Stimulated activated effector memory CD8-positive, alpha-beta T cell treated with anti-CD3 and anti-CD28 coated beads, Interleukin-12 subunit alpha, Interleukin-12 subunit beta, amount 100 ng/mL, for 72 hours (primary cell): ENCODE measurements around the gene PLXNB1.

Experiments
- ATAC-seq: fragments of 150-1000 bp; cut with Tn5 transposase; 2 replicates; pipeline ENCODE4 v1.10.0; 2021
- DNase-seq, 2 donors: peaks; one replicate each; pipeline ENCODE4 v3.0.0; 2021 to 2022; ENCODE audit warnings: low spot score in 2 of 2
- H3K27ac Mint-ChIP-seq: one replicate; pipeline ENCODE4 v1.8.0; 2022; ENCODE audit warnings: mild to moderate bottlenecking, mixed read lengths
- H3K36me3 Mint-ChIP-seq: one replicate; pipeline ENCODE4 v1.8.0; 2022; ENCODE audit warnings: mild to moderate bottlenecking, mixed read lengths
- H3K4me1 Mint-ChIP-seq: one replicate; pipeline ENCODE4 v1.8.0; 2022; ENCODE audit warnings: mixed read lengths
- H3K4me3 Mint-ChIP-seq: one replicate; pipeline ENCODE4 v1.8.0; 2022; ENCODE audit warnings: mild to moderate bottlenecking, mixed read lengths
- H3K9me3 Mint-ChIP-seq: one replicate; pipeline ENCODE4 v1.8.0; 2022; ENCODE audit warnings: mixed read lengths

The PLXNB1 gene

GRCh38 chr3:48422272-48422671 lies 7.6 kb downstream of the PLXNB1 start:
- Mint-ChIP-seq H3K36me3 (no peaks in the 10 kb centered on the region), H3K4me1 (no peaks in the 10 kb centered on the region), H3K9me3 (no peaks in the 10 kb centered on the region), H3K4me3 (no peak overlapping the region), H3K27ac (no peak overlapping the region)
- DNase-seq (no peak), ATAC-seq (no peak)

GRCh38 chr3:48420561-48420960 lies 9.3 kb downstream of the PLXNB1 start:
- H3K27ac Mint-ChIP-seq: no peak overlapping the region
- no peaks in the 10 kb centered on the region for H3K4me1 Mint-ChIP-seq
- H3K4me3 Mint-ChIP-seq: no peak overlapping the region
- DNase-seq (no peak), ATAC-seq (no peak)
- H3K36me3 Mint-ChIP-seq: no peaks in the 10 kb centered on the region
- H3K9me3 Mint-ChIP-seq: no peaks in the 10 kb centered on the region

- DNase-seq: no peak
- ATAC-seq: no peak
- no peaks in the 10 kb centered on the region for H3K4me1 Mint-ChIP-seq
- no peaks in the 10 kb centered on the region for H3K9me3 Mint-ChIP-seq
- no peaks in the 10 kb centered on the region for H3K36me3 Mint-ChIP-seq
- H3K27ac Mint-ChIP-seq: no peak overlapping the region
- no peak overlapping the region for H3K4me3 Mint-ChIP-seq
Observed at GRCh38 chr3:48419597-48419996, 10.3 kb downstream of the PLXNB1 start.

- ATAC-seq: no peak
- Mint-ChIP-seq H3K9me3 (no peaks in the 10 kb centered on the region), H3K4me3 (no peak overlapping the region), H3K27ac (no peak overlapping the region), H3K36me3 (no peaks in the 10 kb centered on the region), H3K4me1 (no peaks in the 10 kb centered on the region)
- DNase-seq: no peak
Observed at GRCh38 chr3:48419149-48419548, 10.7 kb downstream of the PLXNB1 start.

- no peak overlapping the region for H3K27ac Mint-ChIP-seq
- no peak for DNase-seq
Observed at GRCh38 chr3:48418651-48419050, 11.2 kb downstream of the PLXNB1 start.

GRCh38 chr3:48418140-48418539 lies 11.7 kb downstream of the PLXNB1 start:
- DNase-seq (no peak), ATAC-seq (no peak)
- H3K4me1 Mint-ChIP-seq: no peaks in the 10 kb centered on the region
- H3K36me3 Mint-ChIP-seq: no peaks in the 10 kb centered on the region
- no peak overlapping the region for H3K27ac Mint-ChIP-seq
- H3K4me3 Mint-ChIP-seq: no peak overlapping the region
- no peaks in the 10 kb centered on the region for H3K9me3 Mint-ChIP-seq

More at GRCh38 chr3:48418651-48419050, 11.2 kb downstream of the PLXNB1 start:
- no peaks in the 10 kb centered on the region for H3K9me3 Mint-ChIP-seq
- H3K4me1 Mint-ChIP-seq: no peaks in the 10 kb centered on the region
- no peaks in the 10 kb centered on the region for H3K36me3 Mint-ChIP-seq
- no peak for ATAC-seq
- H3K4me3 Mint-ChIP-seq: no peak overlapping the region

- Mint-ChIP-seq H3K27ac (no peak overlapping the region), H3K4me3 (no peak overlapping the region), H3K4me1 (no peaks in the 10 kb centered on the region), H3K9me3 (no peaks in the 10 kb centered on the region), H3K36me3 (no peaks in the 10 kb centered on the region)
- ATAC-seq (no peak), DNase-seq (no peak)
Observed at GRCh38 chr3:48417529-48418108, 12.3 kb downstream of the PLXNB1 start.

GRCh38 chr3:48416546-48416945 lies 13.3 kb downstream of the PLXNB1 start:
- ATAC-seq: no peak
- no peaks in the 10 kb centered on the region for H3K36me3 Mint-ChIP-seq
- no peak overlapping the region for H3K4me3 Mint-ChIP-seq
- H3K9me3 Mint-ChIP-seq: no peaks in the 10 kb centered on the region
- H3K4me1 Mint-ChIP-seq: no peaks in the 10 kb centered on the region
- DNase-seq: no peak
- no peak overlapping the region for H3K27ac Mint-ChIP-seq

GRCh38 chr3:48416091-48416505 lies 13.8 kb downstream of the PLXNB1 start:
- H3K27ac Mint-ChIP-seq: no peak overlapping the region
- no peak overlapping the region for H3K4me3 Mint-ChIP-seq
- H3K9me3 Mint-ChIP-seq: no peaks in the 10 kb centered on the region
- no peak for ATAC-seq
- no peak for DNase-seq
- no peaks in the 10 kb centered on the region for H3K4me1 Mint-ChIP-seq
- no peaks in the 10 kb centered on the region for H3K36me3 Mint-ChIP-seq

- DNase-seq (no peak), ATAC-seq (no peak)
- Mint-ChIP-seq H3K4me3 (no peak overlapping the region), H3K4me1 (no peaks in the 10 kb centered on the region), H3K27ac (no peak overlapping the region), H3K9me3 (no peaks in the 10 kb centered on the region), H3K36me3 (no peaks in the 10 kb centered on the region)
Observed at GRCh38 chr3:48415251-48415953, 14.5 kb downstream of the PLXNB1 start.

- H3K4me1 Mint-ChIP-seq: no peaks in the 10 kb centered on the region
Observed at GRCh38 chr3:48414376-48415250, 15.3 kb downstream of the PLXNB1 start.

GRCh38 chr3:48413611-48414010 lies 16.3 kb downstream of the PLXNB1 start:
- DNase-seq (no peak), ATAC-seq (no peak)
- no peaks in the 10 kb centered on the region for H3K9me3 Mint-ChIP-seq
- H3K36me3 Mint-ChIP-seq: no peaks in the 10 kb centered on the region
- no peaks in the 10 kb centered on the region for H3K4me1 Mint-ChIP-seq
- no peak overlapping the region for H3K4me3 Mint-ChIP-seq
- H3K27ac Mint-ChIP-seq: no peak overlapping the region

More at GRCh38 chr3:48414376-48415250, 15.3 kb downstream of the PLXNB1 start:
- Mint-ChIP-seq H3K36me3 (no peaks in the 10 kb centered on the region), H3K27ac (no peak overlapping the region), H3K4me3 (no peak overlapping the region), H3K9me3 (no peaks in the 10 kb centered on the region)
- DNase-seq (no peak), ATAC-seq (no peak)

- Mint-ChIP-seq H3K9me3 (no peaks in the 10 kb centered on the region), H3K4me1 (no peaks in the 10 kb centered on the region), H3K36me3 (no peaks in the 10 kb centered on the region), H3K27ac (no peak overlapping the region), H3K4me3 (no peak overlapping the region)
- no peak for ATAC-seq
- DNase-seq: no peak
Observed at GRCh38 chr3:48413086-48413485, 16.8 kb downstream of the PLXNB1 start.

GRCh38 chr3:48412375-48413001 lies 17.4 kb downstream of the PLXNB1 start:
- ATAC-seq (no peak), DNase-seq (no peak)
- no peaks in the 10 kb centered on the region for H3K9me3 Mint-ChIP-seq
- H3K4me3 Mint-ChIP-seq: no peak overlapping the region
- no peak overlapping the region for H3K27ac Mint-ChIP-seq
- H3K36me3 Mint-ChIP-seq: no peaks in the 10 kb centered on the region
- no peaks in the 10 kb centered on the region for H3K4me1 Mint-ChIP-seq

- Mint-ChIP-seq H3K27ac (no peak overlapping the region), H3K4me1 (no peaks in the 10 kb centered on the region), H3K36me3 (no peaks in the 10 kb centered on the region), H3K9me3 (no peaks in the 10 kb centered on the region), H3K4me3 (no peak overlapping the region)
- no peak for DNase-seq
- no peak for ATAC-seq
Observed at GRCh38 chr3:48411606-48412374, 18.1 kb downstream of the PLXNB1 start.
